ENCODE data around the gene SH3PXD2A. TPM values are rescaled to one million over a fixed set of nuclear protein-coding genes. Genes with fewer than 3 reads are reported as not detected.

The SH3PXD2A gene
- total RNA-seq, 1 experiment from 2014 or later = 54.9 TPM

DNA sequence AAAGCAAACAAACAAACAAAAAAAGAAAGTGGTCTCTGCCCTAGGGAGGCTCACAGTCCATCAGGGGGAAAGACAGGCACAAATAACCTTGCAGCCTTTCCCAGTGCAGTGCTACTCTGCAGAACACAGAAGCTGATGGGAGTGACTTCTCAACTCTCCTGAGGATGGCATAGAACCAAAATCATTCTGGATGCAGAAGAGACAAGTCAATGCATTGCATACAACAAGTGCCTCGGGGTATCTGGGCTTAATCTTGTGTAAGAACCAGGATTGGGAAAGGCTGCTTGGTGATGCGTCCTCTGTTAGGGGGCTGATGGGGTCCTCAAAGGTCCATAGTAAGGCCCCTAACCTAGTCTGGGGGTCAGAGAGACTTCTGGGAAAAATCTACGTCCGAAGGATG lies 293.0 kb downstream of the SH3PXD2A start:
- BruUV-seq (replicated peaks) = no TSS peak

DNA sequence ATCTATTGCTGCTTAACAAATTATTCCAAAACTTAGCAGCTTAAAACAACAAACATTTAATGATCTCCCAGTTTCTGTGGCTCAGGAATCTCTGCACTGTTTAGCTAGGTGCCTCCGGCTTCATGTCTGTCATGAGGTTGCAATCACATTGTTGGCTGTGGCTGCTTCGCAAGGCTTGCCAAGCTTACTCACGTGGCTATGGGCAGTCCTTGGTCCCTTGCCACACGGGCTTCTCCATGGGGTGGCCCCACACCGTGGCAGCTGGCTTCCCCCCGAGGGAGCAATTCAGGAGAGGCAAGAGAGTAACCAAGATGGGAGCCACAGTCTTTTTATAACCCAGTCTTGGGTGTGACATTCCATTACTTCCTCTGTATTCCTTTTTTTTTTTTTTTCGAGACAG lies 294.5 kb downstream of the SH3PXD2A start:
- Histone ChIP-seq H3K9me3 (ENCODE audit: low read depth, low read length, poor library complexity, severe bottlenecking) (no peaks in the 10 kb centered on the region), H3K4me1 (ENCODE audit: insufficient read depth, low read length, poor library complexity, severe bottlenecking) (no peaks in the 10 kb centered on the region), H3K4me3 (ENCODE audit: low read depth, low read length, poor library complexity, severe bottlenecking) (no peak overlapping the region), H3K27me3 (replicated peaks; ENCODE audit: insufficient read depth, low read depth, low read length, poor library complexity) (no peaks in the 10 kb centered on the region), H3K36me3 (ENCODE audit: insufficient read depth, low read length, poor library complexity, severe bottlenecking) (no peaks in the 10 kb centered on the region), H3K27ac (ENCODE audit: low read depth, low read length, poor library complexity, severe bottlenecking) (no peak overlapping the region)
- intact Hi-C loops (cut with micrococcal nuclease; ENCODE audit: unreplicated experiment) = no loop called here
- BruUV-seq (replicated peaks) = no TSS peak
- no peak for DNase-seq (ENCODE audit: low spot score)
- no peak for TF ChIP-seq EZH2 (IDR thresholded peaks at IDR 0.05; ENCODE audit: borderline replicate concordance, low read depth, low read length, poor library complexity, severe bottlenecking)
- TF ChIP-seq, protein P1, sequence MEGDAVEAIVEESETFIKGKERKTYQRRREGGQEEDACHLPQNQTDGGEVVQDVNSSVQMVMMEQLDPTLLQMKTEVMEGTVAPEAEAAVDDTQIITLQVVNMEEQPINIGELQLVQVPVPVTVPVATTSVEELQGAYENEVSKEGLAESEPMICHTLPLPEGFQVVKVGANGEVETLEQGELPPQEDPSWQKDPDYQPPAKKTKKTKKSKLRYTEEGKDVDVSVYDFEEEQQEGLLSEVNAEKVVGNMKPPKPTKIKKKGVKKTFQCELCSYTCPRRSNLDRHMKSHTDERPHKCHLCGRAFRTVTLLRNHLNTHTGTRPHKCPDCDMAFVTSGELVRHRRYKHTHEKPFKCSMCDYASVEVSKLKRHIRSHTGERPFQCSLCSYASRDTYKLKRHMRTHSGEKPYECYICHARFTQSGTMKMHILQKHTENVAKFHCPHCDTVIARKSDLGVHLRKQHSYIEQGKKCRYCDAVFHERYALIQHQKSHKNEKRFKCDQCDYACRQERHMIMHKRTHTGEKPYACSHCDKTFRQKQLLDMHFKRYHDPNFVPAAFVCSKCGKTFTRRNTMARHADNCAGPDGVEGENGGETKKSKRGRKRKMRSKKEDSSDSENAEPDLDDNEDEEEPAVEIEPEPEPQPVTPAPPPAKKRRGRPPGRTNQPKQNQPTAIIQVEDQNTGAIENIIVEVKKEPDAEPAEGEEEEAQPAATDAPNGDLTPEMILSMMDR (conservative IDR thresholded peaks at IDR 0.05; ENCODE audit: low read depth, low read length) = no peak
- CTCF ChIA-PET = no interaction called here
- POLR2A ChIA-PET (ENCODE audit: low non-redundant PET) = no interaction called here

More for the DNA sequence above, 293.0 kb downstream of the SH3PXD2A start:
- DNase-seq (ENCODE audit: low spot score) = no peak
- ChIA-PET CTCF (interaction anchor here (0.5 kb wide), 1 partner anchor 558 kb away, joined by 5 read pairs; no protein-coding TSS in a partner anchor), POLR2A (ENCODE audit: low non-redundant PET) (no interaction called here)
- Histone ChIP-seq H3K4me3 (ENCODE audit: low read depth, low read length, poor library complexity, severe bottlenecking) (no peak overlapping the region), H3K27me3 (replicated peaks; ENCODE audit: insufficient read depth, low read depth, low read length, poor library complexity) (no peaks in the 10 kb centered on the region), H3K27ac (ENCODE audit: low read depth, low read length, poor library complexity, severe bottlenecking) (no peak overlapping the region), H3K36me3 (ENCODE audit: insufficient read depth, low read length, poor library complexity, severe bottlenecking) (no peaks in the 10 kb centered on the region), H3K9me3 (ENCODE audit: low read depth, low read length, poor library complexity, severe bottlenecking) (no peaks in the 10 kb centered on the region), H3K4me1 (ENCODE audit: insufficient read depth, low read length, poor library complexity, severe bottlenecking) (no peaks in the 10 kb centered on the region)
- intact Hi-C loops (cut with micrococcal nuclease; ENCODE audit: unreplicated experiment) = no loop called here
- no peak for TF ChIP-seq EZH2 (IDR thresholded peaks at IDR 0.05; ENCODE audit: borderline replicate concordance, low read depth, low read length, poor library complexity, severe bottlenecking)
- TF ChIP-seq, protein P1 (conservative IDR thresholded peaks at IDR 0.05; ENCODE audit: low read depth, low read length) = no peak

DNA sequence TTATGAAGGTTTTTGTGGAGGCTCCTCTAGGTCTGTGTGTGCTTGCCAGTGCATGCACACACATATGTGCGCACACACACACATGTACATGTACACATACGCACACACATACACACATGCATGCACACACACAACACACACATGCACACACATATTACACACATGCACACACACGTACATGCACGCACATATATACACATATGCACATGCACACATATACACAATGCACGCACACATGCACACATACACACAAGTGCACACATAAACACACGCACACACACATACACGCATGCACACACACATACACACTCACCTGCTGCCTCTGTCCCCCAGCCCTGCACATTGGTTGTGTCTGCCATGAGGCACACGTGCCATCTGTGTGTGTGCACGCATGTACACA lies 295.6 kb downstream of the SH3PXD2A start:
- no peak for DNase-seq (ENCODE audit: low spot score)
- TF ChIP-seq, protein P1 (conservative IDR thresholded peaks at IDR 0.05; ENCODE audit: low read depth, low read length) = no peak
- TF ChIP-seq EZH2 (IDR thresholded peaks at IDR 0.05; ENCODE audit: borderline replicate concordance, low read depth, low read length, poor library complexity, severe bottlenecking) = no peak
- Histone ChIP-seq H3K27ac (ENCODE audit: low read depth, low read length, poor library complexity, severe bottlenecking) (no peak overlapping the region), H3K4me3 (ENCODE audit: low read depth, low read length, poor library complexity, severe bottlenecking) (no peak overlapping the region), H3K36me3 (ENCODE audit: insufficient read depth, low read length, poor library complexity, severe bottlenecking) (no peaks in the 10 kb centered on the region), H3K9me3 (ENCODE audit: low read depth, low read length, poor library complexity, severe bottlenecking) (no peaks in the 10 kb centered on the region), H3K4me1 (ENCODE audit: insufficient read depth, low read length, poor library complexity, severe bottlenecking) (no peaks in the 10 kb centered on the region), H3K27me3 (replicated peaks; ENCODE audit: insufficient read depth, low read depth, low read length, poor library complexity) (no peaks in the 10 kb centered on the region)
- ChIA-PET POLR2A (ENCODE audit: low non-redundant PET) (no interaction called here), CTCF (no interaction called here)
- BruUV-seq (replicated peaks) = no TSS peak
- intact Hi-C loops (cut with micrococcal nuclease; ENCODE audit: unreplicated experiment) = no loop called here
